WTC11 (cell line): ENCODE data around the gene RPS6KC1. TPM values are rescaled to one million over a fixed set of nuclear protein-coding genes. Genes with fewer than 3 reads are reported as not detected.
A peak's percentile ranks its signal among the peaks of the same experiment; 100 is the strongest.

Source experiments
- ATAC-seq: fragments of 200-7000 bp; cut with Tn5 transposase; 2 replicates; pipeline ENCODE4 v1.10.0; 2021; ENCODE audit warnings: mild to moderate bottlenecking, moderate library complexity
- CTCF ChIA-PET: fragments of 300-600 bp; sonication (Branson Sonifier 250); formaldehyde crosslinking; loops from one replicate; lab custom pipeline; 2021; ENCODE audit warnings: antibody characterized with exemption; lab: Charles Lee
- POLR2A ChIA-PET: fragments of 350-600 bp; sonication (Branson Sonifier 250); formaldehyde crosslinking; loops from one replicate; lab custom pipeline; 2021; ENCODE audit warnings: antibody characterized with exemption; lab: Charles Lee
- DNase-seq: peaks from one replicate; pipeline ENCODE4 v3.0.0; 2021; ENCODE audit warnings: low spot score
- H3K27ac Mint-ChIP-seq: 2 replicates; pipeline ENCODE4 v1.8.0; 2021; ENCODE audit warnings: mixed read lengths
- H3K27me3 Mint-ChIP-seq: 2 replicates; pipeline ENCODE4 v1.8.0; 2021; ENCODE audit warnings: low read depth, mild to moderate bottlenecking, moderate library complexity, mixed read lengths
- H3K36me3 Mint-ChIP-seq: 2 replicates; pipeline ENCODE4 v1.8.0; 2021; ENCODE audit warnings: mixed read lengths
- H3K4me1 Mint-ChIP-seq: 2 replicates; pipeline ENCODE4 v1.8.0; 2022; ENCODE audit warnings: mixed read lengths
- H3K4me3 Mint-ChIP-seq: 2 replicates; pipeline ENCODE4 v1.8.0; 2021; ENCODE audit warnings: mild to moderate bottlenecking, moderate library complexity, mixed read lengths
- H3K9me3 Mint-ChIP-seq: 2 replicates; pipeline ENCODE4 v1.8.0; 2021; ENCODE audit warnings: mixed read lengths
- ARID4B ChIP-seq: sonication (generic); formaldehyde crosslinking; IDR thresholded peaks from 2 replicates; pipeline ENCODE4 v1.8.0; 2023; ENCODE audit warnings: missing genetic modification reagents, mild to moderate bottlenecking, borderline replicate concordance
- ATF1 ChIP-seq: sonication (generic); formaldehyde crosslinking; IDR thresholded peaks from 2 replicates; pipeline ENCODE4 v1.8.1; 2023; ENCODE audit warnings: mild to moderate bottlenecking, moderate library complexity, missing genetic modification reagents
- CDX4 ChIP-seq: fragments of 250-450 bp; sonication (Bioruptor Pico); IDR thresholded peaks from 2 replicates; pipeline ENCODE4 v1.9.0; 2021; ENCODE audit warnings: moderate library complexity, mild to moderate bottlenecking, inconsistent platforms, borderline replicate concordance
- CREM ChIP-seq: sonication (generic); formaldehyde crosslinking; IDR thresholded peaks from 2 replicates; pipeline ENCODE4 v1.8.1; 2022; ENCODE audit warnings: mild to moderate bottlenecking, missing genetic modification reagents, moderate library complexity
- CTCF ChIP-seq: fragments of 200-600 bp; IDR thresholded peaks from 2 replicates; pipeline ENCODE4 v1.8.0; 2022; ENCODE audit warnings: antibody characterized with exemption
- ELF4 ChIP-seq: sonication (generic); formaldehyde crosslinking; IDR thresholded peaks from 2 replicates; pipeline ENCODE4 v1.8.1; 2022; ENCODE audit warnings: low read depth, mild to moderate bottlenecking, moderate library complexity, missing genetic modification reagents
- EMX1 ChIP-seq: fragments of 250-450 bp; sonication (Bioruptor Pico); IDR thresholded peaks from 2 replicates; pipeline ENCODE4 v1.8.0; 2021; ENCODE audit warnings: mild to moderate bottlenecking
- ERG ChIP-seq: fragments of 250-450 bp; sonication (Bioruptor Pico); IDR thresholded peaks from 2 replicates; pipeline ENCODE4 v1.8.0; 2021; ENCODE audit warnings: mild to moderate bottlenecking
- ESRRA ChIP-seq: sonication (generic); formaldehyde crosslinking; IDR thresholded peaks from 2 replicates; pipeline ENCODE4 v1.8.1; 2022; ENCODE audit warnings: mild to moderate bottlenecking, missing genetic modification reagents, borderline replicate concordance
- FOXP1 ChIP-seq: sonication (generic); formaldehyde crosslinking; IDR thresholded peaks from 2 replicates; pipeline ENCODE4 v1.8.0; 2022; ENCODE audit warnings: missing genetic modification reagents, mild to moderate bottlenecking, moderate library complexity, borderline replicate concordance
- HMGA2 ChIP-seq: fragments of 250-450 bp; sonication (Bioruptor Pico); IDR thresholded peaks from 2 replicates; pipeline ENCODE4 v1.4.0; 2021; ENCODE audit warnings: mild to moderate bottlenecking, moderate library complexity
- IRF2 ChIP-seq: sonication (generic); formaldehyde crosslinking; IDR thresholded peaks from 2 replicates; pipeline ENCODE4 v1.8.0; 2022; ENCODE audit warnings: low read depth, missing genetic modification reagents, borderline replicate concordance
- MXD4 ChIP-seq: fragments of 250-450 bp; sonication (Bioruptor Pico); IDR thresholded peaks from 2 replicates; pipeline ENCODE4 v1.8.0; 2021; ENCODE audit warnings: mild to moderate bottlenecking, moderate library complexity, borderline replicate concordance
- PRDM15 ChIP-seq: sonication (generic); formaldehyde crosslinking; IDR thresholded peaks from 2 replicates; pipeline ENCODE4 v1.8.0; 2022; ENCODE audit warnings: missing genetic modification reagents
- SMAD4 ChIP-seq: sonication (generic); formaldehyde crosslinking; IDR thresholded peaks from 2 replicates; pipeline ENCODE4 v1.8.0; 2022; ENCODE audit warnings: mild to moderate bottlenecking, missing genetic modification reagents
- STAT6 ChIP-seq: sonication (generic); formaldehyde crosslinking; conservative IDR thresholded peaks from 2 replicates; pipeline ENCODE4 v1.8.1; 2023; ENCODE audit warnings: mild to moderate bottlenecking, low read depth, missing genetic modification reagents, moderate library complexity
- TEAD4 ChIP-seq: sonication (generic); formaldehyde crosslinking; IDR thresholded peaks from 2 replicates; pipeline ENCODE4 v1.8.0; 2022; ENCODE audit warnings: mild to moderate bottlenecking, missing genetic modification reagents
- TP53 ChIP-seq: sonication (generic); formaldehyde crosslinking; IDR thresholded peaks from 2 replicates; pipeline ENCODE4 v1.8.1; 2023; ENCODE audit warnings: mild to moderate bottlenecking, missing genetic modification reagents
- ZNF396 ChIP-seq: fragments of 250-450 bp; sonication (Bioruptor Pico); IDR thresholded peaks from 2 replicates; pipeline ENCODE4 v1.8.0; 2021; ENCODE audit warnings: mild to moderate bottlenecking, moderate library complexity, borderline replicate concordance
- ZNF512 ChIP-seq: sonication (generic); formaldehyde crosslinking; IDR thresholded peaks from 2 replicates; pipeline ENCODE4 v1.8.1; 2022; ENCODE audit warnings: missing genetic modification reagents, borderline replicate concordance
- total RNA-seq: library from RNA; stranded (reverse); gene quantifications from 3 replicates; pipeline ENCODE4 v1.2.3, GENCODE V29; 2021

Gene RPS6KC1
- total RNA-seq, 1 experiment from 2014 or later, result 17.4 TPM

GRCh38 chr1:213164561-213164960 lies 113.5 kb downstream of the RPS6KC1 start (continued):
- TF ChIP-seq ERG (CRISPR knock-in tag) (no peak), ATF1 (CRISPR knock-in tag) (no peak), IRF2 (CRISPR knock-in tag) (no peak), FOXP1 (no peak), ELF4 (CRISPR knock-in tag) (no peak)

GRCh38 chr1:213166852-213167251 lies 115.8 kb downstream of the RPS6KC1 start:
- DNase-seq (no peak), ATAC-seq (no peak)
- ChIA-PET CTCF (interaction anchor here (1.8 kb wide), 1 partner anchor 31 kb away, joined by 5 read pairs; no protein-coding TSS in a partner anchor), POLR2A (no interaction called here)
- Mint-ChIP-seq H3K36me3 (no peaks in the 10 kb centered on the region), H3K4me3 (no peak overlapping the region), H3K9me3 (no peaks in the 10 kb centered on the region), H3K4me1 (no peaks in the 10 kb centered on the region), H3K27ac (peak overlapping the region; percentile 62; the same call in 1 of the 2 replicates), H3K27me3 (no peaks in the 10 kb centered on the region)
- TF ChIP-seq STAT6 (no peak), EMX1 (no peak), ZNF396 (CRISPR knock-in tag) (no peak), CDX4 (no peak), ARID4B (CRISPR knock-in tag) (no peak), TP53 (no peak), TEAD4 (CRISPR knock-in tag) (no peak), CREM (no peak), MXD4 (no peak), ZNF512 (CRISPR knock-in tag) (no peak), CTCF (no peak), ESRRA (CRISPR knock-in tag) (no peak), ELF4 (CRISPR knock-in tag) (no peak), HMGA2 (CRISPR knock-in tag) (no peak), PRDM15 (CRISPR knock-in tag) (no peak), SMAD4 (CRISPR knock-in tag) (no peak)
